Endothelial cell of umbilical vein (primary cell): ENCODE data around the gene KRR1. TPM values are rescaled to one million over a fixed set of nuclear protein-coding genes. Genes with fewer than 3 reads are reported as not detected.

Experiments used
- BruUV-seq: library from RNA; stranded (reverse); fragments of 400-500 nt; replicated peaks from 2 replicates; lab custom pipeline; 2021; lab: Mats Ljungman, UMichigan
- CTCF ChIA-PET: fragments of 300-600, 350-600 bp; sonication (Branson Sonifier 250); formaldehyde crosslinking; loops from one replicate; lab custom pipeline; 2021; ENCODE audit warnings: antibody characterized with exemption, inconsistent platforms; lab: Charles Lee
- POLR2A ChIA-PET: fragments of 300-600, 350-600 bp; sonication (Branson Sonifier 250); formaldehyde crosslinking; loops from one replicate; lab custom pipeline; 2021; ENCODE audit warnings: antibody characterized with exemption, inconsistent platforms; lab: Charles Lee
- DNase-seq: peaks from one replicate; pipeline ENCODE4 v3.0.0-alpha.2; 2011; ENCODE audit warnings: low read depth, low spot score
- FAIRE-seq: peaks from 2 replicates; lab custom pipeline; 2011; peaks lifted over from hg19 to GRCh38; lab: Jason Lieb, UNC
- H2AFZ ChIP-seq: 2 replicates; pipeline ENCODE4 v1.6.0; 2012; ENCODE audit warnings: low read depth, low read length, control low read depth, inconsistent platforms
- H3K27ac ChIP-seq: 2 replicates; pipeline ENCODE4 v1.5.1; 2011; ENCODE audit warnings: low read depth, mild to moderate bottlenecking, control low read depth, low read length, moderate library complexity; ENCODE audit not compliant: insufficient read depth
- H3K27me3 ChIP-seq, 2 experiments: 2 replicates each; pipeline versions ENCODE4 v1.6.0 to v1.6.1; 2011; ENCODE audit warnings: low read length in 2 of 2, mixed read lengths in 1 of 2; ENCODE audit not compliant: control insufficient read depth in 2 of 2, insufficient read depth in 2 of 2
- H3K36me3 ChIP-seq, 2 experiments: 2 replicates in 1 of 2; 3 replicates in 1 of 2; pipeline ENCODE4 v1.5.1; 2011; ENCODE audit warnings: low read length in 2 of 2, mild to moderate bottlenecking in 1 of 2, moderate library complexity in 1 of 2; ENCODE audit not compliant: control insufficient read depth in 2 of 2, insufficient read depth in 2 of 2; ENCODE audit errors: extremely low read depth in 1 of 2
- H3K4me1 ChIP-seq: 3 replicates; pipeline ENCODE4 v1.5.1; 2011; ENCODE audit warnings: mild to moderate bottlenecking, low read length; ENCODE audit not compliant: control insufficient read depth, insufficient read depth; ENCODE audit errors: extremely low read depth
- H3K4me2 ChIP-seq: 2 replicates; pipeline ENCODE4 v1.6.1; 2011; ENCODE audit warnings: low read length, control low read depth, mixed read lengths; ENCODE audit not compliant: insufficient read depth
- H3K4me3 ChIP-seq, 3 experiments: fragments of 200-600 bp in 1 of 3; sonication (generic), shearing (Covaris generic) in 1 of 3; replicated peaks in 1 of 3; 2 replicates each; pipeline ENCODE4 v1.5.1; 2011 to 2016; ENCODE audit warnings: control low read depth in 3 of 3, low read length in 3 of 3, mild to moderate bottlenecking in 2 of 3, inconsistent platforms in 1 of 3, low read depth in 1 of 3, moderate library complexity in 1 of 3; ENCODE audit not compliant: insufficient read depth in 1 of 3
- H3K79me2 ChIP-seq: 2 replicates; pipeline ENCODE4 v1.6.0; 2012; ENCODE audit warnings: low read length, inconsistent platforms; ENCODE audit not compliant: control insufficient read depth, insufficient read depth
- H3K9ac ChIP-seq: replicated peaks from 2 replicates; pipeline ENCODE3; 2011; ENCODE audit warnings: low read length, control low read depth; ENCODE audit not compliant: insufficient read depth; ENCODE audit errors: extremely low read depth
- H3K9me1 ChIP-seq: replicated peaks from 3 replicates; pipeline ENCODE4 v1.6.0; 2011; ENCODE audit warnings: mild to moderate bottlenecking, low read length; ENCODE audit not compliant: control insufficient read depth, insufficient read depth; ENCODE audit errors: extremely low read depth
- H3K9me3 ChIP-seq: replicated peaks from 2 replicates; pipeline ENCODE4 v1.5.1; 2012; ENCODE audit warnings: low read length, inconsistent platforms; ENCODE audit not compliant: control insufficient read depth, insufficient read depth
- H4K20me1 ChIP-seq: replicated peaks from 2 replicates; pipeline ENCODE3; 2011; ENCODE audit warnings: mild to moderate bottlenecking, low read length; ENCODE audit not compliant: control insufficient read depth, insufficient read depth; ENCODE audit errors: extremely low read depth
- EZH2 ChIP-seq: IDR thresholded peaks from 2 replicates; pipeline ENCODE4 v1.6.1; 2012; ENCODE audit warnings: borderline replicate concordance, low read depth, mild to moderate bottlenecking, moderate library complexity, low read length, inconsistent platforms; ENCODE audit not compliant: severe bottlenecking
- FOS ChIP-seq: IDR thresholded peaks from 2 replicates; pipeline ENCODE4 v1.6.1; 2011; ENCODE audit warnings: mild to moderate bottlenecking, low read length, moderate library complexity, borderline replicate concordance; ENCODE audit not compliant: insufficient read depth
- GATA2 ChIP-seq: IDR thresholded peaks from 2 replicates; pipeline ENCODE4 v1.7.0; 2011; ENCODE audit warnings: low read depth, mild to moderate bottlenecking, moderate library complexity, mixed read lengths, low read length; ENCODE audit not compliant: insufficient read length, insufficient read depth
- JUN ChIP-seq: IDR thresholded peaks from 2 replicates; pipeline ENCODE4 v1.6.1; 2011; ENCODE audit warnings: borderline replicate concordance, low read depth; ENCODE audit not compliant: insufficient read length, insufficient read depth
- MYC ChIP-seq: IDR thresholded peaks from one replicate; pipeline ENCODE4 v1.6.1; 2011; ENCODE audit warnings: mild to moderate bottlenecking, low read depth, low read length
- POLR2A ChIP-seq: IDR thresholded peaks from 2 replicates; pipeline ENCODE4 v1.6.1; 2012; ENCODE audit warnings: low read depth, mild to moderate bottlenecking, control low read depth, low read length
- POLR2AphosphoS5 ChIP-seq: IDR thresholded peaks from 2 replicates; pipeline ENCODE4 v1.6.1; 2012; ENCODE audit warnings: low read depth, mild to moderate bottlenecking, control low read depth, low read length, moderate library complexity; ENCODE audit not compliant: insufficient read depth
- dilution Hi-C: fragments of 300-500 bp; cut with MboI; formaldehyde crosslinking; loops from one replicate; pipeline ENCODE4 v1.15.0; 2019; ENCODE audit warnings: low sequenced_read_pairs; ENCODE audit not compliant: extremely low pct_ligation_motif_present
- intact Hi-C: fragments of 100-400 bp; cut with micrococcal nuclease; formaldehyde crosslinking; loops from one replicate; pipeline ENCODE4 v1.10.0; 2022
- polyA plus RNA-seq, 4 experiments: library from polyadenylated mRNA; depleted of rRNA in 3 of 4; stranded (reverse) in 3 of 4; unstranded in 1 of 4; fragments of >200 nt; gene quantifications; 2 replicates each; pipeline versions ENCODE4 v1.2.1 to v1.2.3, GENCODE V29; 2011 to 2012; ENCODE audit warnings: missing spikeins in 1 of 4
- total RNA-seq: library from RNA; stranded (reverse); gene quantifications from 2 replicates; pipeline ENCODE4 v1.2.3, GENCODE V29; 2021
- TF ChIP-seq, protein P1 (sequence below): IDR thresholded peaks from 2 replicates; pipeline ENCODE4 v1.6.1; 2011; ENCODE audit not compliant: insufficient read depth, insufficient read length
- TF ChIP-seq, protein P2 (sequence below), 2 donors: IDR thresholded peaks; 1 replicate in 1 of 2; 2 replicates in 1 of 2; pipeline ENCODE4 v1.5.1; 2011; ENCODE audit warnings: low read length in 2 of 2, mild to moderate bottlenecking in 2 of 2, moderate library complexity in 2 of 2, control low read depth in 1 of 2, inconsistent platforms in 1 of 2, low read depth in 1 of 2; ENCODE audit not compliant: insufficient read depth in 1 of 2; ENCODE audit errors: extremely low read depth in 1 of 2

The KRR1 gene
- total and polyA plus RNA-seq, 2 donors (not counting 3 experiments of a cell fraction or from before 2014, with no cell fraction given): 5.9 to 49.3 TPM

DNA sequence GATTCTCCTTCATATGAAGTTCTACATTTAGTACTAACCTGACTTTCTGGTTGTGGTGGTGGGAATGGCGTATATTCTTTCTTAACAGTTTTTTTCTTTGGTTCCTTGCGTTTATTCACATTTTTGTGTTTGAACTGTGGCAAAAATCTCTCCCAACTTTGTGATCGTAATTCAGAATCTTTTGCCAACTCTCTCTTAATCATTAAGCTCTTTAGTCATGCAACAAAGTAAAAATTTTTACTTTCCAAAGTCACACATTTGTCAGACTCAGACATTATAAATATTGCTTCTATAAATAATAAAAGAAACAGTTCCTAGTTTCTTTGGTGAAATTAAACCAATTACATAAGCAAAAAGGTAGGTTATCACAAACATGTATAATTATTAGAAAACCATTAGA, 7.5 kb downstream of the KRR1 start:
- ChIA-PET CTCF (interaction anchor here (1.5 to 1.6 kb wide), 3 partner anchors 18 to 533 kb away, joined by 6 to 10 read pairs (median 6); partner anchors contain the start of gene GLIPR1L2), POLR2A (no interaction called here)

More for the DNA sequence above, 7.5 kb downstream of the KRR1 start:
- Histone ChIP-seq H3K36me3 (peaks cover 13 to 25% of the 10 kb centered on the region in 2 experiments), H3K79me2 (peaks cover 19% of the 10 kb centered on the region), H4K20me1 (no peaks in the 10 kb centered on the region), H2AFZ (no peak overlapping the region), H3K9me1 (no peaks in the 10 kb centered on the region), H3K27me3 (no peaks in the 10 kb centered on the region), H3K9me3 (no peaks in the 10 kb centered on the region), H3K4me1 (no peaks in the 10 kb centered on the region), H3K4me3 (no peak overlapping the region), H3K9ac (no peak overlapping the region), H3K27ac (no peak overlapping the region), H3K4me2 (no peak overlapping the region)
- dilution Hi-C loops: loop anchor here (25.0 kb wide), 1 partner anchor 533 kb away; the partner anchor contains the start of gene PHLDA1
- no TSS peak for BruUV-seq
- no peak for DNase-seq
- no peak for TF ChIP-seq MYC
- no peak for TF ChIP-seq JUN
- TF ChIP-seq EZH2: no peak
- no peak for TF ChIP-seq POLR2A
- no peak for TF ChIP-seq GATA2
- TF ChIP-seq, protein P1, sequence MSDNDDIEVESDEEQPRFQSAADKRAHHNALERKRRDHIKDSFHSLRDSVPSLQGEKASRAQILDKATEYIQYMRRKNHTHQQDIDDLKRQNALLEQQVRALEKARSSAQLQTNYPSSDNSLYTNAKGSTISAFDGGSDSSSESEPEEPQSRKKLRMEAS: no peak
- TF ChIP-seq POLR2AphosphoS5: no peak
- TF ChIP-seq FOS: no peak
- TF ChIP-seq, protein P2, sequence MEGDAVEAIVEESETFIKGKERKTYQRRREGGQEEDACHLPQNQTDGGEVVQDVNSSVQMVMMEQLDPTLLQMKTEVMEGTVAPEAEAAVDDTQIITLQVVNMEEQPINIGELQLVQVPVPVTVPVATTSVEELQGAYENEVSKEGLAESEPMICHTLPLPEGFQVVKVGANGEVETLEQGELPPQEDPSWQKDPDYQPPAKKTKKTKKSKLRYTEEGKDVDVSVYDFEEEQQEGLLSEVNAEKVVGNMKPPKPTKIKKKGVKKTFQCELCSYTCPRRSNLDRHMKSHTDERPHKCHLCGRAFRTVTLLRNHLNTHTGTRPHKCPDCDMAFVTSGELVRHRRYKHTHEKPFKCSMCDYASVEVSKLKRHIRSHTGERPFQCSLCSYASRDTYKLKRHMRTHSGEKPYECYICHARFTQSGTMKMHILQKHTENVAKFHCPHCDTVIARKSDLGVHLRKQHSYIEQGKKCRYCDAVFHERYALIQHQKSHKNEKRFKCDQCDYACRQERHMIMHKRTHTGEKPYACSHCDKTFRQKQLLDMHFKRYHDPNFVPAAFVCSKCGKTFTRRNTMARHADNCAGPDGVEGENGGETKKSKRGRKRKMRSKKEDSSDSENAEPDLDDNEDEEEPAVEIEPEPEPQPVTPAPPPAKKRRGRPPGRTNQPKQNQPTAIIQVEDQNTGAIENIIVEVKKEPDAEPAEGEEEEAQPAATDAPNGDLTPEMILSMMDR (IDR thresholded peaks at IDR 0.05; ENCODE audit: extremely low read depth in 1 of 2, insufficient read depth in 1 of 2, low read depth in 1 of 2, low read length in 2 of 2): no peak
- intact Hi-C loops: no loop called here
- FAIRE-seq: no peak
